ENCODE measurements around the gene TSBP1. TPM values are rescaled to one million over a fixed set of nuclear protein-coding genes. Genes with fewer than 3 reads are reported as not detected.
"Not testable (repeated sequence)": the region's sequence is repeated elsewhere in the genome, so short reads cannot be mapped to it uniquely, and the experiment has no call there.

The TSBP1 gene
- total RNA-seq, 1 experiment from 2014 or later: not detected

- Histone ChIP-seq H3K9ac (ENCODE audit: low read length) (no peak overlapping the region), H2AFZ (ENCODE audit: low read length) (no peak overlapping the region), H3K4me3 (ENCODE audit: low read length) (no peak overlapping the region), H4K20me1 (ENCODE audit: insufficient read depth, low read depth, low read length) (0 out of 2 replicates have a peak, but pooled peaks cover 6% of the 10 kb centered on the region), H3K9me2 (replicated peaks; ENCODE audit: insufficient read depth, low read length) (no peaks in the 10 kb centered on the region), H3K4me1 (ENCODE audit: low read length) (peaks cover 6% of the 10 kb centered on the region), H3K27me3 (ENCODE audit: low read length) (no peaks in the 10 kb centered on the region), H3K36me3 (ENCODE audit: insufficient read depth, low read length) (no peaks in the 10 kb centered on the region), H3K79me2 (ENCODE audit: low read length) (no peaks in the 10 kb centered on the region), H3K27ac (ENCODE audit: low read length) (no peak overlapping the region), H3K9me3 (ENCODE audit: low read length) (no peaks in the 10 kb centered on the region), H3K4me2 (ENCODE audit: low read depth, low read length, poor library complexity, severe bottlenecking) (no peak overlapping the region)
- peak; percentile 51 for DNase-seq
Measured at GRCh38 chr6:32291543-32291942, 80.2 kb downstream of the TSBP1 start.

DNA sequence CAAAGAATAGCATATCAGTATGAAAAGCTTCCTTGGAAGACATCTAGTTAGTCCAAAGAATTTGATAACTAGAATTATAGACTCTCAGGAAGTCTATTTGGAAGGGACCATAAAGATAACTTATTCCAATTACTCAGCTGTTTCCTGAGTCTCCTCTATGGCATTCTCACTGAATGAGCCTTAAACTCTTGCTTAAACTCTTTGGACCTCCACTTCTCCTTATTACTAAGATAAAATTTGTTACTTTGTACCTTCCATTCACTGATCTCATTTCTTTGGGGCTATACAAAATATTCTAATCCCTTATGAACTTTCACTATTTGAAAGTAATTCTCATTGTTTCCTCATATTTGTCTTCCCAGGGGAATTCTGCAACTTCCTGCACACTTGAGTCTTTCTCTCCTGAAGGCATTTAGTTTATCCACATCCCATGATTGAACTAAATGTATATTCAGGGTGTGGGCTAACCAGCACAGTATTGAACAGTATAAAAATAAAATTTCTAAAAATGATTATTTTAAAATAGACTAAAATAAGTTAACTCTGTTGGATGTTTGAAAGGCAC, 80.7 kb downstream of the TSBP1 start:
- DNase-seq: no peak
- H3K27ac ChIP-seq (ENCODE audit: low read length): no peak overlapping the region
- no peak overlapping the region for H3K9ac ChIP-seq (ENCODE audit: low read length)
- H4K20me1 ChIP-seq (ENCODE audit: insufficient read depth, low read depth, low read length): 0 out of 2 replicates have a peak, but pooled peaks cover 6% of the 10 kb centered on the region
- no peak overlapping the region for H3K4me2 ChIP-seq (ENCODE audit: low read depth, low read length, poor library complexity, severe bottlenecking)
- no peak overlapping the region for H3K4me3 ChIP-seq (ENCODE audit: low read length)
- H3K4me1 ChIP-seq (ENCODE audit: low read length): peaks cover 6% of the 10 kb centered on the region
- H3K27me3 ChIP-seq (ENCODE audit: low read length): no peaks in the 10 kb centered on the region
- H3K9me2 ChIP-seq (replicated peaks; ENCODE audit: insufficient read depth, low read length): no peaks in the 10 kb centered on the region
- H3K36me3 ChIP-seq (ENCODE audit: insufficient read depth, low read length): no peaks in the 10 kb centered on the region
- no peak overlapping the region for H2AFZ ChIP-seq (ENCODE audit: low read length)
- H3K79me2 ChIP-seq (ENCODE audit: low read length): no peaks in the 10 kb centered on the region
- H3K9me3 ChIP-seq (ENCODE audit: low read length): no peaks in the 10 kb centered on the region

DNA sequence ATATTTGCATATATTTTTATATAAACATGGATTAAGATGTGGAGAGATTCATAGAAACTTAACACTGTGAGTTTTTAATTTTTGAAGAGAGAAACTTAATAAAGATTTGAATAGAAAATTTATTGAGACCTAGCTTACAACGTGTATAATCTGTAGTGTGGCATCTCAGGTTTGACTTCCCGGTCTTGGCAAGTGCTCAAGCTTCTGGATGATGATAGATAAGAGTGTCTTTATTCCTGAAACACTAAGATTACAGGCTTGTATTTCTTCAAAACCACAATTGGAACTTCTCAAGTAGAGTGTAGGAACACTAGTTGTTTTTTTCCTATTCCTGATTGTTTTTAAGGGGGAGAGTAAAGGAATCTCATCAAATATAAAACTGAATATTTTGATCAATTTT, 83.3 kb downstream of the TSBP1 start:
- H3K9me2 ChIP-seq (replicated peaks; ENCODE audit: insufficient read depth, low read length): no peaks in the 10 kb centered on the region
- H3K9me3 ChIP-seq (ENCODE audit: low read length): no peaks in the 10 kb centered on the region
- peaks cover 6% of the 10 kb centered on the region for H3K4me1 ChIP-seq (ENCODE audit: low read length)
- H3K36me3 ChIP-seq (ENCODE audit: insufficient read depth, low read length): no peaks in the 10 kb centered on the region
- no peak for DNase-seq
- no peak overlapping the region for H3K27ac ChIP-seq (ENCODE audit: low read length)
- 0 out of 2 replicates have a peak, but pooled peaks cover 6% of the 10 kb centered on the region for H4K20me1 ChIP-seq (ENCODE audit: insufficient read depth, low read depth, low read length)
- H3K4me3 ChIP-seq (ENCODE audit: low read length): no peak overlapping the region
- no peak overlapping the region for H2AFZ ChIP-seq (ENCODE audit: low read length)
- H3K27me3 ChIP-seq (ENCODE audit: low read length): no peaks in the 10 kb centered on the region
- no peaks in the 10 kb centered on the region for H3K79me2 ChIP-seq (ENCODE audit: low read length)
- no peak overlapping the region for H3K4me2 ChIP-seq (ENCODE audit: low read depth, low read length, poor library complexity, severe bottlenecking)
- H3K9ac ChIP-seq (ENCODE audit: low read length): no peak overlapping the region

GRCh38 chr6:32273801-32274577, 97.7 kb downstream of the TSBP1 start:
- H3K4me3 ChIP-seq (ENCODE audit: low read length); DNase-seq; H3K9ac ChIP-seq (ENCODE audit: low read length); H3K4me2 ChIP-seq (ENCODE audit: low read depth, low read length, poor library complexity, severe bottlenecking); H3K27me3 ChIP-seq (ENCODE audit: low read length); H4K20me1 ChIP-seq (ENCODE audit: insufficient read depth, low read depth, low read length); H3K9me2 ChIP-seq (replicated peaks; ENCODE audit: insufficient read depth, low read length); H2AFZ ChIP-seq (ENCODE audit: low read length); H3K36me3 ChIP-seq (ENCODE audit: insufficient read depth, low read length); H3K79me2 ChIP-seq (ENCODE audit: low read length); H3K9me3 ChIP-seq (ENCODE audit: low read length); H3K27ac ChIP-seq (ENCODE audit: low read length): not testable (repeated sequence)
- peaks cover 13% of the 10 kb centered on the region for H3K4me1 ChIP-seq (ENCODE audit: low read length)

DNA sequence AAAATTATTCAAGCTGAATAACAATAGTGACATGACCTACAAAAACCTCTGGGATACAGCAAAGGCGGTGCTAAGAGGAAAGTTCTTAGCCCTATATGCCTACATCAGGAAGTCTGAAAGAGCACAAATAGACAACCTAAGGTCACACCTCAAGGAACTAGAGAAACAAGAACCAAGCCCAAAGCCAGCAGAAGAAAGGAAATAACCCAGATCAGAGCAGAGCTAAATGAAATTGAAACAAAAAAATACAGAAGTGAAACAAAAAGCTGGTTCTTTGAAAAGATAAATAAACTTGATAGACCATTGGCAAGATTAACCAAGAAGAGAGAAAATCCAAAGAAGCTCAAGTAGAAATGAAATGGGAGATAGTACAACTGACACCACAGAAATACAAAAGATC, 100.3 kb downstream of the TSBP1 start:
- H3K36me3 ChIP-seq (ENCODE audit: insufficient read depth, low read length): no peaks in the 10 kb centered on the region
- no peaks in the 10 kb centered on the region for H3K9me3 ChIP-seq (ENCODE audit: low read length)
- no peak overlapping the region for H3K9ac ChIP-seq (ENCODE audit: low read length)
- H4K20me1 ChIP-seq (ENCODE audit: insufficient read depth, low read depth, low read length): no peaks in the 10 kb centered on the region
- peaks cover 25% of the 10 kb centered on the region for H3K4me1 ChIP-seq (ENCODE audit: low read length)
- H2AFZ ChIP-seq (ENCODE audit: low read length): no peak overlapping the region
- H3K27me3 ChIP-seq (ENCODE audit: low read length): no peaks in the 10 kb centered on the region
- no peaks in the 10 kb centered on the region for H3K9me2 ChIP-seq (replicated peaks; ENCODE audit: insufficient read depth, low read length)
- H3K79me2 ChIP-seq (ENCODE audit: low read length): no peaks in the 10 kb centered on the region
- no peak overlapping the region for H3K4me3 ChIP-seq (ENCODE audit: low read length)
- DNase-seq: peak; percentile 69
- H3K27ac ChIP-seq (ENCODE audit: low read length): no peak overlapping the region
- peak overlapping the region; percentile 21 for H3K4me2 ChIP-seq (ENCODE audit: low read depth, low read length, poor library complexity, severe bottlenecking)

DNA sequence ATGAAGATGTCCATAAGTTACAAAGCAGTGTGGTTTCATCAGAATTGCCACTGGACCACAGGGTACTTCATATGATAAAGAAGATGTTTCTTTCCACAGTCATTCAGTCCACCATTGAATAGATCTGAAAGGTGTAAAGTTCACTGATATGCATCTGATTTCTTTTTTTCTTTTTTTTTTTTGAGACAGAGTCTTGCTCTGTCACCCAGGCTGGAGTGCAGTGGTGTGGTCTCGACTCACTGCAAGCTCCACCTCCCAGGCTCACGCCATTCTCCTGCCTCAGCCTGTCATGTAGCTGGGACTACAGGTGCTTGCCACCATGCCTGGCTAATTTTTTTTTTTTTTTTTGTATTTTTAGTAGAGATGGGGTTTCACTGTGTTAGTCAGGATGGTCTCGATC, 103.2 kb downstream of the TSBP1 start:
- DNase-seq; H4K20me1 ChIP-seq (ENCODE audit: insufficient read depth, low read depth, low read length); H3K36me3 ChIP-seq (ENCODE audit: insufficient read depth, low read length); H3K9ac ChIP-seq (ENCODE audit: low read length); H3K79me2 ChIP-seq (ENCODE audit: low read length); H2AFZ ChIP-seq (ENCODE audit: low read length); H3K4me2 ChIP-seq (ENCODE audit: low read depth, low read length, poor library complexity, severe bottlenecking); H3K4me3 ChIP-seq (ENCODE audit: low read length); H3K27me3 ChIP-seq (ENCODE audit: low read length); H3K9me3 ChIP-seq (ENCODE audit: low read length); H3K9me2 ChIP-seq (replicated peaks; ENCODE audit: insufficient read depth, low read length); H3K27ac ChIP-seq (ENCODE audit: low read length): not testable (repeated sequence)
- peaks cover 25% of the 10 kb centered on the region for H3K4me1 ChIP-seq (ENCODE audit: low read length)

DNA sequence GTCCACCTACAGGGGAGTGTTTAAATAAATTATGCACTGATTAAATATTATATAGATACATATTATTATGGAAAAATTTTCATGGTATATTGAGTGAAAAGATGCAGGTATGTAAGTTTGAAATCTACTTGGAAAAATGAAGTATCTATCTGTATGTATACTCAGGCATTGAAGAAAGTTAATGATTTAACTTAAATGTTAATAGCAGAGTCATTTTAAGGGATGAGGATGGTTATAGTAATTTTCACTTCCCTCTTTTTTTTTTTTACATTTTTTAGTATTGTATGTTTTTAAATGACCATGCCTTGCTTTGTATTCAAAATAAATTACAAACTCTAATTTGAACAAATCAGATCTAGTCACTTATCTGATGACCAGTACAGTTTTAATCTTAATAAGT, 104.7 kb downstream of the TSBP1 start:
- Histone ChIP-seq H3K4me2 (ENCODE audit: low read depth, low read length, poor library complexity, severe bottlenecking) (peak overlapping the region; percentile 11), H3K4me3 (ENCODE audit: low read length) (no peak overlapping the region), H3K79me2 (ENCODE audit: low read length) (no peaks in the 10 kb centered on the region), H3K27me3 (ENCODE audit: low read length) (no peaks in the 10 kb centered on the region), H3K9me2 (replicated peaks; ENCODE audit: insufficient read depth, low read length) (no peaks in the 10 kb centered on the region), H3K27ac (ENCODE audit: low read length) (peak overlapping the region; percentile 6; the same call in 1 of the 2 replicates), H4K20me1 (ENCODE audit: insufficient read depth, low read depth, low read length) (no peaks in the 10 kb centered on the region), H3K9ac (ENCODE audit: low read length) (no peak overlapping the region), H3K36me3 (ENCODE audit: insufficient read depth, low read length) (no peaks in the 10 kb centered on the region), H3K9me3 (ENCODE audit: low read length) (no peaks in the 10 kb centered on the region), H2AFZ (ENCODE audit: low read length) (no peak overlapping the region), H3K4me1 (ENCODE audit: low read length) (peaks cover 25% of the 10 kb centered on the region)
- DNase-seq: no peak

DNA sequence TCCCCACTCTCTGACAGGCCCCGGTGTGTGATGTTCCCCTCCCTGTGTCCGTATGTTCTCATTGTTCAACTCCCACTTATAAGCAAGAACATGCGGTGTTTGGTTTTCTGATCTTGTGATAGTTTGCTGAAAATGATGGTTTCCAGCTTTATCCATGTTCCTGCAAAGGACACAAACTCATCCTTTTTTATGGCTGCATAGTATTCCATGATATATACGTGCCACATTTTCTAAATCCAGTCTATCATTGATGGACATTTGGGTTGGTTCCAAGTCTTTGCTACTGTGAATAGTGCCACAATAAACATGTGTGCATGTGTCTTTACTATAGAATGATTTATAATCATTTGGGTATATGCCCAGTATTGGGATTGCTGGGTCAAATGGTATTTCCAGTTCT, 114.4 kb downstream of the TSBP1 start:
- not testable (repeated sequence) for H3K27ac ChIP-seq (ENCODE audit: low read length); H3K4me3 ChIP-seq (ENCODE audit: low read length); H3K9me3 ChIP-seq (ENCODE audit: low read length); H3K9ac ChIP-seq (ENCODE audit: low read length); DNase-seq; H3K36me3 ChIP-seq (ENCODE audit: insufficient read depth, low read length); H4K20me1 ChIP-seq (ENCODE audit: insufficient read depth, low read depth, low read length); H2AFZ ChIP-seq (ENCODE audit: low read length); H3K9me2 ChIP-seq (replicated peaks; ENCODE audit: insufficient read depth, low read length); H3K79me2 ChIP-seq (ENCODE audit: low read length); H3K27me3 ChIP-seq (ENCODE audit: low read length); H3K4me2 ChIP-seq (ENCODE audit: low read depth, low read length, poor library complexity, severe bottlenecking)
- peaks cover 24% of the 10 kb centered on the region for H3K4me1 ChIP-seq (ENCODE audit: low read length)
